ENCODE data around the gene AOC1. TPM values are rescaled to one million over a fixed set of nuclear protein-coding genes. Genes with fewer than 3 reads are reported as not detected.

AOC1 gene
- total RNA-seq, 1 experiment from 2014 or later, result not detected

- ChIA-PET POLR2A (ENCODE audit: low non-redundant PET) (no interaction called here), CTCF (no interaction called here)
- no peak overlapping the region for H3K27ac ChIP-seq (ENCODE audit: low read depth, low read length, poor library complexity, severe bottlenecking)
- H3K4me1 ChIP-seq (ENCODE audit: insufficient read depth, low read length, poor library complexity, severe bottlenecking), result peaks cover 8% of the 10 kb centered on the region
- peaks cover 10% of the 10 kb centered on the region for H3K9me3 ChIP-seq (ENCODE audit: low read depth, low read length, poor library complexity, severe bottlenecking)
- no peak for DNase-seq (ENCODE audit: low spot score)
- H3K36me3 ChIP-seq (ENCODE audit: insufficient read depth, low read length, poor library complexity, severe bottlenecking), result no peaks in the 10 kb centered on the region
- no TSS peak for BruUV-seq (replicated peaks)
- H3K27me3 ChIP-seq (replicated peaks; ENCODE audit: insufficient read depth, low read depth, low read length, poor library complexity), result no peaks in the 10 kb centered on the region
- TF ChIP-seq EZH2 (IDR thresholded peaks at IDR 0.05; ENCODE audit: borderline replicate concordance, low read depth, low read length, poor library complexity, severe bottlenecking), result no peak
- TF ChIP-seq CTCF (conservative IDR thresholded peaks at IDR 0.05; ENCODE audit: low read depth, low read length), result no peak
- intact Hi-C loops (cut with micrococcal nuclease; ENCODE audit: unreplicated experiment), result no loop called here
- no peak overlapping the region for H3K4me3 ChIP-seq (ENCODE audit: low read depth, low read length, poor library complexity, severe bottlenecking)
Observed at GRCh38 chr7:150874401-150875198, 22.3 kb downstream of the AOC1 start.

- POLR2A ChIA-PET (ENCODE audit: low non-redundant PET), result no interaction called here
- Histone ChIP-seq H3K27ac (ENCODE audit: low read depth, low read length, poor library complexity, severe bottlenecking) (no peak overlapping the region), H3K4me3 (ENCODE audit: low read depth, low read length, poor library complexity, severe bottlenecking) (no peak overlapping the region), H3K27me3 (replicated peaks; ENCODE audit: insufficient read depth, low read depth, low read length, poor library complexity) (no peaks in the 10 kb centered on the region), H3K9me3 (ENCODE audit: low read depth, low read length, poor library complexity, severe bottlenecking) (peaks cover 10% of the 10 kb centered on the region), H3K4me1 (ENCODE audit: insufficient read depth, low read length, poor library complexity, severe bottlenecking) (peaks cover 13% of the 10 kb centered on the region), H3K36me3 (ENCODE audit: insufficient read depth, low read length, poor library complexity, severe bottlenecking) (no peaks in the 10 kb centered on the region)
- TF ChIP-seq CTCF (conservative IDR thresholded peaks at IDR 0.05; ENCODE audit: low read depth, low read length) (peak; percentile 33; the same call in 1 of the 2 replicates), EZH2 (IDR thresholded peaks at IDR 0.05; ENCODE audit: borderline replicate concordance, low read depth, low read length, poor library complexity, severe bottlenecking) (no peak)
- intact Hi-C loops (cut with micrococcal nuclease; ENCODE audit: unreplicated experiment), result no loop called here
- DNase-seq (ENCODE audit: low spot score), result peak; percentile 32
- CTCF ChIA-PET, result interaction anchor here (1.1 to 1.4 kb wide), 2 partner anchors 21 to 110 kb away, joined by 3 to 8 read pairs; no protein-coding TSS in a partner anchor
- no TSS peak for BruUV-seq (replicated peaks)
Observed at GRCh38 chr7:150875791-150876190, 23.5 kb downstream of the AOC1 start.

GRCh38 chr7:150876817-150877526 is 24.7 kb downstream of the AOC1 start:
- Histone ChIP-seq H3K27me3 (replicated peaks; ENCODE audit: insufficient read depth, low read depth, low read length, poor library complexity) (peaks cover 1% of the 10 kb centered on the region), H3K36me3 (ENCODE audit: insufficient read depth, low read length, poor library complexity, severe bottlenecking) (no peaks in the 10 kb centered on the region), H3K4me3 (ENCODE audit: low read depth, low read length, poor library complexity, severe bottlenecking) (no peak overlapping the region), H3K9me3 (ENCODE audit: low read depth, low read length, poor library complexity, severe bottlenecking) (peaks cover 12% of the 10 kb centered on the region), H3K27ac (ENCODE audit: low read depth, low read length, poor library complexity, severe bottlenecking) (no peak overlapping the region), H3K4me1 (ENCODE audit: insufficient read depth, low read length, poor library complexity, severe bottlenecking) (peaks cover 13% of the 10 kb centered on the region)
- peak; percentile 94 for DNase-seq (ENCODE audit: low spot score)
- intact Hi-C loops (cut with micrococcal nuclease; ENCODE audit: unreplicated experiment), result loop anchor here (1.0 kb wide), 1 partner anchor 99 kb away; no protein-coding TSS in a partner anchor
- ChIA-PET CTCF (interaction anchor here (0.5 to 1.4 kb wide), 7 partner anchors 10 to 222 kb away, joined by 3 to 8 read pairs (median 4); no protein-coding TSS in a partner anchor), POLR2A (ENCODE audit: low non-redundant PET) (no interaction called here)
- TF ChIP-seq CTCF (conservative IDR thresholded peaks at IDR 0.05; ENCODE audit: low read depth, low read length), result peak; percentile 70
- TF ChIP-seq EZH2 (IDR thresholded peaks at IDR 0.05; ENCODE audit: borderline replicate concordance, low read depth, low read length, poor library complexity, severe bottlenecking), result no peak
- no TSS peak for BruUV-seq (replicated peaks)

Data from A673 (cell line).